ENCODE data around the gene POC1A. TPM values are rescaled to one million over a fixed set of nuclear protein-coding genes. Genes with fewer than 3 reads are reported as not detected.

POC1A gene
- total and polyA plus RNA-seq, 2 experiments from 2014 or later = 19.1 to 26.7 TPM

DNA sequence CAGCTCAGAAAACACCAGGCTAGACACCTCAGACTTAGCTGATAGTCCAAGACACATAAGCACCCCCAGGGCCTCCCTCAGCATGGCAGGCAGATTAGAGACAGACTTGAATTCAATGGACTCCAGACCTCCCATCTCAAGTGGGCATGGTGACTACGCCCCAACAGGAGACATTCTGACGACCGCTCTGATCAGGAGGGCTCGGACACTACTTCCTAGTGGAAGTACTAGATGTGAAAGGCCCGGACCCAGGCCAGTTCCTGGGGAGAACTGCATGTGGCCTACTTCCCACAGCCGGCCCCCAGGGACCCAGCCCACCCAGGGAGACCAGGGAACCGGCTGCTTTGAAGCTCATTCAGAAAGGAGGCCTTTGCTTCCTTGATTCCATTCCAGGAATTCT lies 16.9 kb downstream of the POC1A start:
- peaks cover 52% of the 10 kb centered on the region for H3K36me3 Mint-ChIP-seq (ENCODE audit: low read depth)
- ATAC-seq = no peak

More for the DNA sequence above, 16.9 kb downstream of the POC1A start:
- no peaks in the 10 kb centered on the region; the same call in none of the 2 replicates for H3K36me3 ChIP-seq (ENCODE audit: insufficient read depth)
- Mint-ChIP-seq H3K4me3 (no peak overlapping the region), H3K27ac (no peak overlapping the region), H3K27me3 (ENCODE audit: insufficient read depth, low read depth, poor library complexity) (peaks cover 2% of the 10 kb centered on the region), H3K9me3 (no peaks in the 10 kb centered on the region), H3K4me1 (no peaks in the 10 kb centered on the region)
- no peaks in the 10 kb centered on the region; the same call in 1 of the 2 replicates for H3K79me2 ChIP-seq (replicated peaks; ENCODE audit: insufficient read depth)
- TF ChIP-seq, protein P1, sequence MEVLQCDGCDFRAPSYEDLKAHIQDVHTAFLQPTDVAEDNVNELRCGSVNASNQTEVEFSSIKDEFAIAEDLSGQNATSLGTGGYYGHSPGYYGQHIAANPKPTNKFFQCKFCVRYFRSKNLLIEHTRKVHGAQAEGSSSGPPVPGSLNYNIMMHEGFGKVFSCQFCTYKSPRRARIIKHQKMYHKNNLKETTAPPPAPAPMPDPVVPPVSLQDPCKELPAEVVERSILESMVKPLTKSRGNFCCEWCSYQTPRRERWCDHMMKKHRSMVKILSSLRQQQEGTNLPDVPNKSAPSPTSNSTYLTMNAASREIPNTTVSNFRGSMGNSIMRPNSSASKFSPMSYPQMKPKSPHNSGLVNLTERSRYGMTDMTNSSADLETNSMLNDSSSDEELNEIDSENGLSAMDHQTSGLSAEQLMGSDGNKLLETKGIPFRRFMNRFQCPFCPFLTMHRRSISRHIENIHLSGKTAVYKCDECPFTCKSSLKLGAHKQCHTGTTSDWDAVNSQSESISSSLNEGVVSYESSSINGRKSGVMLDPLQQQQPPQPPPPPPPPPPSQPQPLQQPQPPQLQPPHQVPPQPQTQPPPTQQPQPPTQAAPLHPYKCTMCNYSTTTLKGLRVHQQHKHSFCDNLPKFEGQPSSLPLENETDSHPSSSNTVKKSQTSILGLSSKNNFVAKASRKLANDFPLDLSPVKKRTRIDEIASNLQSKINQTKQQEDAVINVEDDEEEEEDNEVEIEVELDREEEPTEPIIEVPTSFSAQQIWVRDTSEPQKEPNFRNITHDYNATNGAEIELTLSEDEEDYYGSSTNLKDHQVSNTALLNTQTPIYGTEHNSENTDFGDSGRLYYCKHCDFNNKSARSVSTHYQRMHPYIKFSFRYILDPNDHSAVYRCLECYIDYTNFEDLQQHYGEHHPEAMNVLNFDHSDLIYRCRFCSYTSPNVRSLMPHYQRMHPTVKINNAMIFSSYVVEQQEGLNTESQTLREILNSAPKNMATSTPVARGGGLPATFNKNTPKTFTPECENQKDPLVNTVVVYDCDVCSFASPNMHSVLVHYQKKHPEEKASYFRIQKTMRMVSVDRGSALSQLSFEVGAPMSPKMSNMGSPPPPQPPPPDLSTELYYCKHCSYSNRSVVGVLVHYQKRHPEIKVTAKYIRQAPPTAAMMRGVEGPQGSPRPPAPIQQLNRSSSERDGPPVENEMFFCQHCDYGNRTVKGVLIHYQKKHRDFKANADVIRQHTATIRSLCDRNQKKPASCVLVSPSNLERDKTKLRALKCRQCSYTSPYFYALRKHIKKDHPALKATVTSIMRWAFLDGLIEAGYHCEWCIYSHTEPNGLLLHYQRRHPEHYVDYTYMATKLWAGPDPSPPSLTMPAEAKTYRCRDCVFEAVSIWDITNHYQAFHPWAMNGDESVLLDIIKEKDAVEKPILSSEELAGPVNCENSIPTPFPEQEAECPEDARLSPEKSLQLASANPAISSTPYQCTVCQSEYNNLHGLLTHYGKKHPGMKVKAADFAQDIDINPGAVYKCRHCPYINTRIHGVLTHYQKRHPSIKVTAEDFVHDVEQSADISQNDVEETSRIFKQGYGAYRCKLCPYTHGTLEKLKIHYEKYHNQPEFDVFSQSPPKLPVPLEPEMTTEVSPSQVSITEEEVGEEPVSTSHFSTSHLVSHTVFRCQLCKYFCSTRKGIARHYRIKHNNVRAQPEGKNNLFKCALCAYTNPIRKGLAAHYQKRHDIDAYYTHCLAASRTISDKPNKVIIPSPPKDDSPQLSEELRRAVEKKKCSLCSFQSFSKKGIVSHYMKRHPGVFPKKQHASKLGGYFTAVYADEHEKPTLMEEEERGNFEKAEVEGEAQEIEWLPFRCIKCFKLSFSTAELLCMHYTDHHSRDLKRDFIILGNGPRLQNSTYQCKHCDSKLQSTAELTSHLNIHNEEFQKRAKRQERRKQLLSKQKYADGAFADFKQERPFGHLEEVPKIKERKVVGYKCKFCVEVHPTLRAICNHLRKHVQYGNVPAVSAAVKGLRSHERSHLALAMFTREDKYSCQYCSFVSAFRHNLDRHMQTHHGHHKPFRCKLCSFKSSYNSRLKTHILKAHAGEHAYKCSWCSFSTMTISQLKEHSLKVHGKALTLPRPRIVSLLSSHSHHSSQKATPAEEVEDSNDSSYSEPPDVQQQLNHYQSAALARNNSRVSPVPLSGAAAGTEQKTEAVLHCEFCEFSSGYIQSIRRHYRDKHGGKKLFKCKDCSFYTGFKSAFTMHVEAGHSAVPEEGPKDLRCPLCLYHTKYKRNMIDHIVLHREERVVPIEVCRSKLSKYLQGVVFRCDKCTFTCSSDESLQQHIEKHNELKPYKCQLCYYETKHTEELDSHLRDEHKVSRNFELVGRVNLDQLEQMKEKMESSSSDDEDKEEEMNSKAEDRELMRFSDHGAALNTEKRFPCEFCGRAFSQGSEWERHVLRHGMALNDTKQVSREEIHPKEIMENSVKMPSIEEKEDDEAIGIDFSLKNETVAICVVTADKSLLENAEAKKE (CRISPR knock-in tag; IDR thresholded peaks at IDR 0.05) = no peak
- TF ChIP-seq EZH2phosphoT487 (IDR thresholded peaks at IDR 0.05; ENCODE audit: unreplicated experiment) = no peak
- TF ChIP-seq CREB1 (CRISPR knock-in tag; IDR thresholded peaks at IDR 0.05; ENCODE audit: low read depth) = no peak
- TF ChIP-seq NANOG (IDR thresholded peaks at IDR 0.05; ENCODE audit: borderline replicate concordance) = no peak
- no peak for TF ChIP-seq ZNF331 (CRISPR knock-in tag; IDR thresholded peaks at IDR 0.05; ENCODE audit: low read depth)
- TF ChIP-seq EZH2 (IDR thresholded peaks at IDR 0.05; ENCODE audit: low read depth, unreplicated experiment) = no peak
- no peaks in the 10 kb centered on the region for H3K27me3 ChIP-seq (ENCODE audit: insufficient read depth)
- no peak for DNase-seq (ENCODE audit: low spot score)
- no peaks in the 10 kb centered on the region for H3F3A ChIP-seq (replicated peaks; ENCODE audit: low read depth)
- H3K4me3 ChIP-seq = no peak overlapping the region
- peaks cover 4% of the 10 kb centered on the region for H4K20me1 ChIP-seq (replicated peaks; ENCODE audit: insufficient read depth)
- H3K27ac ChIP-seq (ENCODE audit: low read depth) = no peak overlapping the region
- H3K9me2 ChIP-seq (ENCODE audit: insufficient read depth) = no peaks in the 10 kb centered on the region
- no peak overlapping the region for H2AFZ ChIP-seq
- no peak overlapping the region for H3K4me2 ChIP-seq
- H3K4me1 ChIP-seq (ENCODE audit: insufficient read depth) = no peaks in the 10 kb centered on the region

Data from GM23338 (cell line).